H1 (cell line): ENCODE measurements around the gene CCDC136. TPM values are rescaled to one million over a fixed set of nuclear protein-coding genes. Genes with fewer than 3 reads are reported as not detected.

ENCODE experiments used
- CTCF ChIA-PET: fragments of 300-600 bp; sonication (Branson Sonifier 250); formaldehyde crosslinking; loops from one replicate; lab custom pipeline; 2021; ENCODE audit not compliant: partially characterized antibody; lab: Charles Lee
- POLR2A ChIA-PET: fragments of 300-600 bp; sonication (Branson Sonifier 250); formaldehyde crosslinking; loops from one replicate; lab custom pipeline; 2021; ENCODE audit warnings: inconsistent platforms; ENCODE audit not compliant: partially characterized antibody; lab: Charles Lee
- DNase-seq, 2 experiments: peaks; one replicate each; pipeline versions ENCODE4 v3.0.0 to v3.0.0-alpha.2; 2010 to 2022; ENCODE audit warnings: low spot score in 2 of 2, low read depth in 1 of 2, mixed read lengths in 1 of 2
- FAIRE-seq: peaks from 2 replicates; lab custom pipeline; 2011; peaks lifted over from hg19 to GRCh38; lab: Jason Lieb, UNC
- H2AFZ ChIP-seq: 2 replicates; pipeline ENCODE4 v1.8.1; 2012; ENCODE audit warnings: low read length, inconsistent platforms
- H2AK5ac ChIP-seq: 2 replicates; pipeline ENCODE4 v1.6.1; 2013; ENCODE audit warnings: low read depth, low read length
- H2BK120ac ChIP-seq: replicated peaks from 2 replicates; pipeline ENCODE3; 2013; ENCODE audit warnings: low read depth, low read length, inconsistent platforms
- H2BK12ac ChIP-seq: 2 replicates; pipeline ENCODE4 v1.6.1; 2013; ENCODE audit warnings: low read depth, low read length
- H2BK15ac ChIP-seq: 2 replicates; pipeline ENCODE4 v1.6.1; 2013; ENCODE audit warnings: low read length
- H2BK20ac ChIP-seq: 2 replicates; pipeline ENCODE4 v1.6.1; 2013; ENCODE audit warnings: low read length
- H2BK5ac ChIP-seq: 2 replicates; pipeline ENCODE4 v1.6.1; 2013; ENCODE audit warnings: low read depth, low read length
- H3K14ac ChIP-seq: 2 replicates; pipeline ENCODE4 v1.6.1; 2013; ENCODE audit warnings: inconsistent platforms; ENCODE audit not compliant: insufficient read length
- H3K18ac ChIP-seq: 2 replicates; pipeline ENCODE4 v1.6.1; 2013; ENCODE audit warnings: low read length; ENCODE audit errors: extremely low read depth
- H3K23ac ChIP-seq: 2 replicates; pipeline ENCODE4 v1.6.1; 2013; ENCODE audit warnings: inconsistent platforms; ENCODE audit not compliant: insufficient read length
- H3K23me2 ChIP-seq: 2 replicates; pipeline ENCODE4 v1.6.1; 2013; ENCODE audit warnings: low read depth, low read length
- H3K27ac ChIP-seq: 2 replicates; pipeline ENCODE4 v1.6.1; 2011; ENCODE audit warnings: low read depth, low read length, inconsistent platforms
- H3K27me3 ChIP-seq, 4 experiments: replicated peaks in 1 of 4; 1 replicate in 1 of 4; 2 replicates in 3 of 4; pipeline versions ENCODE4 v1.6.1 to v1.8.1; 2011 to 2013; ENCODE audit warnings: low read length in 3 of 4, mild to moderate bottlenecking in 3 of 4, inconsistent platforms in 2 of 4, mixed read lengths in 2 of 4, moderate library complexity in 1 of 4; ENCODE audit not compliant: control insufficient read depth in 3 of 4, insufficient read depth in 3 of 4; ENCODE audit errors: extremely low read depth in 1 of 4
- H3K36me3 ChIP-seq, 4 experiments: 2 replicates each; pipeline versions ENCODE4 v1.6.1 to v1.8.1; 2011 to 2013; ENCODE audit warnings: mild to moderate bottlenecking in 4 of 4, low read length in 3 of 4, moderate library complexity in 2 of 4, control low read depth in 1 of 4, inconsistent platforms in 1 of 4; ENCODE audit not compliant: insufficient read depth in 4 of 4, control insufficient read depth in 2 of 4
- H3K4ac ChIP-seq: replicated peaks from 2 replicates; pipeline ENCODE3; 2013; ENCODE audit warnings: low read length, low read depth, mixed read lengths, inconsistent platforms; ENCODE audit not compliant: insufficient read length
- H3K4me1 ChIP-seq, 4 experiments: replicated peaks in 1 of 4; 1 replicate in 1 of 4; 2 replicates in 3 of 4; pipeline versions ENCODE4 v1.6.1 to v1.8.1; 2011 to 2013; ENCODE audit warnings: low read length in 3 of 4, inconsistent platforms in 2 of 4, mixed read lengths in 1 of 4; ENCODE audit not compliant: insufficient read depth in 4 of 4, control insufficient read depth in 3 of 4
- H3K4me2 ChIP-seq, 2 experiments: 2 replicates each; pipeline versions ENCODE4 v1.6.1 to v1.8.1; 2011 to 2013; ENCODE audit warnings: low read depth in 2 of 2, low read length in 2 of 2, control low read depth in 1 of 2, inconsistent platforms in 1 of 2, mild to moderate bottlenecking in 1 of 2; ENCODE audit not compliant: insufficient read depth in 1 of 2
- H3K4me3 ChIP-seq, 4 experiments: fragments of 200-600, 300-600 bp in 1 of 4; sonication (generic), shearing (Covaris generic), sonication (Bioruptor Twin) in 1 of 4; 2 replicates each; pipeline versions ENCODE4 v1.5.1 to v1.8.1; 2011 to 2016; ENCODE audit warnings: low read length in 4 of 4, low read depth in 3 of 4, control low read depth in 2 of 4, inconsistent platforms in 2 of 4, mild to moderate bottlenecking in 2 of 4, mixed read lengths in 1 of 4, moderate library complexity in 1 of 4; ENCODE audit not compliant: insufficient read depth in 2 of 4; ENCODE audit errors: extremely low read depth in 1 of 4
- H3K56ac ChIP-seq: replicated peaks from 2 replicates; pipeline ENCODE3; 2013; ENCODE audit warnings: low read depth, mild to moderate bottlenecking, mixed read lengths, low read length, inconsistent platforms; ENCODE audit not compliant: insufficient read length
- H3K79me1 ChIP-seq: 2 replicates; pipeline ENCODE4 v1.6.1; 2013; ENCODE audit warnings: low read depth, low read length, control low read depth
- H3K79me2 ChIP-seq, 2 experiments: 2 replicates each; pipeline versions ENCODE4 v1.6.1 to v1.8.1; 2012 to 2013; ENCODE audit warnings: low read length in 2 of 2, mild to moderate bottlenecking in 2 of 2, inconsistent platforms in 1 of 2; ENCODE audit not compliant: insufficient read depth in 2 of 2, control insufficient read depth in 1 of 2
- H3K9ac ChIP-seq, 4 experiments: replicated peaks in 1 of 4; 1 replicate in 1 of 4; 2 replicates in 3 of 4; pipeline versions ENCODE4 v1.6.1 to v1.8.1; 2011 to 2013; ENCODE audit warnings: low read depth in 3 of 4, low read length in 3 of 4, control low read depth in 2 of 4, mild to moderate bottlenecking in 2 of 4, moderate library complexity in 2 of 4, inconsistent platforms in 1 of 4; ENCODE audit errors: extremely low read depth in 1 of 4
- H3K9me3 ChIP-seq, 2 experiments: 2 replicates each; pipeline versions ENCODE4 v1.6.1 to v1.8.1; 2012 to 2013; ENCODE audit warnings: mild to moderate bottlenecking in 2 of 2, moderate library complexity in 2 of 2, control low read depth in 1 of 2, inconsistent platforms in 1 of 2, low read depth in 1 of 2, low read length in 1 of 2, mixed read lengths in 1 of 2; ENCODE audit not compliant: insufficient read depth in 2 of 2
- H4K20me1 ChIP-seq, 2 experiments: replicated peaks in 1 of 2; 2 replicates each; pipeline versions ENCODE3 to v1.8.1; 2011 to 2013; ENCODE audit warnings: inconsistent platforms in 2 of 2, low read length in 2 of 2, mild to moderate bottlenecking in 1 of 2; ENCODE audit not compliant: insufficient read depth in 2 of 2, control insufficient read depth in 1 of 2
- H4K5ac ChIP-seq: 2 replicates; pipeline ENCODE4 v1.6.1; 2013; ENCODE audit warnings: low read length, low read depth, mixed read lengths, inconsistent platforms; ENCODE audit not compliant: insufficient read length
- H4K8ac ChIP-seq: 2 replicates; pipeline ENCODE4 v1.8.0; 2013; ENCODE audit warnings: mild to moderate bottlenecking, moderate library complexity, low read length, inconsistent platforms; ENCODE audit not compliant: insufficient read depth; ENCODE audit errors: extremely low read depth
- H4K91ac ChIP-seq: replicated peaks from 2 replicates; pipeline ENCODE3; 2013; ENCODE audit warnings: low read length, mixed read lengths, inconsistent platforms; ENCODE audit not compliant: insufficient read length
- ASH2L ChIP-seq: fragments of 200-600, 300-600 bp; sonication (generic); IDR thresholded peaks from one replicate; pipeline ENCODE4 v1.7.1; 2017; ENCODE audit warnings: low read length
- ATF2 ChIP-seq: IDR thresholded peaks from 2 replicates; pipeline ENCODE4 v1.6.1; 2012; ENCODE audit warnings: low read length, inconsistent platforms
- CBX8 ChIP-seq: fragments of 300-800, 300-1000 bp; sonication (generic); IDR thresholded peaks from 2 replicates; pipeline ENCODE4 v1.7.1; 2016; ENCODE audit warnings: low read depth, low read length, borderline replicate concordance
- HDAC2 ChIP-seq, 2 experiments: fragments of 300-600 bp in 1 of 2; sonication (generic) in 1 of 2; IDR thresholded peaks; 2 replicates each; pipeline ENCODE4 v1.6.1; 2011 to 2012; ENCODE audit warnings: low read depth in 2 of 2, low read length in 2 of 2, mild to moderate bottlenecking in 2 of 2, moderate library complexity in 2 of 2, borderline replicate concordance in 1 of 2, inconsistent platforms in 1 of 2
- KDM1A ChIP-seq: fragments of 200-600, 300-600 bp; sonication (generic); IDR thresholded peaks from 2 replicates; pipeline ENCODE4 v1.7.1; 2016; ENCODE audit warnings: mild to moderate bottlenecking, low read length, borderline replicate concordance
- NANOG ChIP-seq: IDR thresholded peaks from 2 replicates; pipeline ENCODE4 v1.6.1; 2011; ENCODE audit warnings: low read length, low read depth, mild to moderate bottlenecking, inconsistent platforms; ENCODE audit not compliant: insufficient read depth, poor library complexity, severe bottlenecking
- PHF8 ChIP-seq: fragments of 200-600 bp; sonication (generic); conservative IDR thresholded peaks from 2 replicates; pipeline ENCODE4 v1.7.1; 2012; ENCODE audit warnings: low read depth, mild to moderate bottlenecking, inconsistent platforms, low read length, moderate library complexity
- RBBP5 ChIP-seq: IDR thresholded peaks from 2 replicates; pipeline ENCODE4 v1.7.1; 2012; ENCODE audit warnings: low read depth, mild to moderate bottlenecking, inconsistent platforms, low read length, moderate library complexity, borderline replicate concordance
- SIRT6 ChIP-seq: IDR thresholded peaks from one replicate; pipeline ENCODE4 v1.7.1; 2012; ENCODE audit warnings: low read length, inconsistent platforms
- SUZ12 ChIP-seq: fragments of 200-600 bp; sonication (generic); IDR thresholded peaks from 2 replicates; pipeline ENCODE4 v1.6.1; 2012; ENCODE audit warnings: mild to moderate bottlenecking, inconsistent platforms, low read length, moderate library complexity, mixed read lengths
- TBP ChIP-seq: IDR thresholded peaks from 2 replicates; pipeline ENCODE4 v1.6.1; 2011; ENCODE audit warnings: low read depth, low read length, improper control_type of control experiment
- WGBS, 2 experiments: shearing (Covaris generic) in 1 of 2; methylation state at CpG; one replicate each; pipeline versions ENCODE4 v1.1.6 to v1.1.7; 2013 to 2015; ENCODE audit warnings: low lambda C conversion rate in 2 of 2, mixed read lengths in 2 of 2, inconsistent platforms in 1 of 2, low coverage in 1 of 2, missing lambda C conversion rate in 1 of 2; ENCODE audit not compliant: insufficient replicate concordance in 2 of 2, insufficient coverage in 1 of 2, insufficient read length in 1 of 2; ENCODE audit errors: extremely low coverage in 1 of 2, missing lambda C conversion rate in 1 of 2; 5-methylcytosine and 5-hydroxymethylcytosine counted together
- polyA plus RNA-seq, 7 experiments: library from polyadenylated mRNA; depleted of rRNA in 3 of 7; stranded (reverse) in 5 of 7; unstranded in 2 of 7; fragments of >200 nt in 5 of 7; fragments of 200-250 nt in 2 of 7; gene quantifications; 1 replicate in 5 of 7; 2 replicates in 1 of 7; 4 replicates in 1 of 7; pipeline versions ENCODE4 v1.2.1 to v1.2.3, GENCODE V29; 2011 to 2013; ENCODE audit warnings: missing spikeins in 2 of 7, mixed read lengths in 2 of 7
- total RNA-seq: library from RNA; stranded (reverse); fragmentation: NEBNext Ultra II Directional; extraction: Animal tissue kit (Norgen Biotek cat#: 25700); gene quantifications from 2 replicates; pipeline ENCODE4 v1.2.1, GENCODE V29; 2021

The CCDC136 gene
- total and polyA plus RNA-seq, 2 of the 8 experiments (the other 6 are each of a cell fraction or from before 2014, with no cell fraction given), result 35.6 to 47.7 TPM

DNA sequence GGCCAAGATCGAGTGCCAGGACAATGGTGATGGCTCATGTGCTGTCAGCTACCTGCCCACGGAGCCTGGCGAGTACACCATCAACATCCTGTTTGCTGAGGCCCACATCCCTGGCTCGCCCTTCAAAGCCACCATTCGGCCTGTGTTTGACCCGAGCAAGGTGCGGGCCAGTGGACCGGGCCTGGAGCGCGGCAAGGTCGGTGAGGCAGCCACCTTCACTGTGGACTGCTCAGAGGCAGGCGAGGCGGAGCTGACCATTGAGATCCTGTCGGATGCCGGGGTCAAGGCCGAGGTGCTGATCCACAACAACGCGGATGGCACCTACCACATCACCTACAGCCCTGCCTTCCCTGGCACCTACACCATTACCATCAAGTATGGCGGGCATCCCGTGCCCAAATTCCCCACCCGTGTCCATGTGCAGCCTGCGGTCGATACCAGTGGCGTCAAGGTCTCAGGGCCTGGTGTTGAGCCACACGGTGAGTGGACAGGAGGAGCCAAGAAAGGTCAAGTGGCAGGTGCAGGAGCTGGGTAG is 53.1 kb downstream of the CCDC136 start:
- Histone ChIP-seq H2AK5ac (no peak overlapping the region), H3K36me3 (no peaks in the 10 kb centered on the region)
- WGBS, 2 experiments, result 92% methylated on average over 25 of the region's 25 CpGs; no CpG with 5 or more reads in 1 of the 2 experiments
- TF ChIP-seq CBX8 (no peak), SIRT6 (no peak), ASH2L (no peak), RBBP5 (no peak), NANOG (no peak), SUZ12 (no peak), PHF8 (no peak), KDM1A (no peak), HDAC2 (IDR thresholded peaks at IDR 0.05; ENCODE audit: borderline replicate concordance in 1 of 2, low read depth in 2 of 2, low read length in 2 of 2) (no peak), TBP (no peak), ATF2 (no peak)

More for the DNA sequence above, 53.1 kb downstream of the CCDC136 start:
- Histone ChIP-seq H3K18ac (no peak overlapping the region), H3K27ac (no peak overlapping the region), H3K9ac (no peak overlapping the region), H3K23ac (no peak overlapping the region), H3K23me2 (no peaks in the 10 kb centered on the region), H2BK12ac (no peak overlapping the region), H4K5ac (no peak overlapping the region), H3K79me2 (no peaks in the 10 kb centered on the region), H3K9me3 (no peaks in the 10 kb centered on the region), H2AFZ (no peak overlapping the region), H3K27me3 (no peaks in the 10 kb centered on the region; a peak in 1 of 7 replicates), H4K20me1 (peaks cover 0 to 2% of the 10 kb centered on the region in 2 experiments), H2BK15ac (no peak overlapping the region), H2BK5ac (no peak overlapping the region; the same call in 1 of the 2 replicates), H2BK20ac (no peak overlapping the region), H3K4me2 (no peak overlapping the region), H3K4me3 (no peak overlapping the region), H4K91ac (no peak overlapping the region), H3K79me1 (no peaks in the 10 kb centered on the region), H3K14ac (no peak overlapping the region), H3K4me1 (peaks cover 0 to 10% (median 5%) of the 10 kb centered on the region in 4 experiments; a peak in 6 of 7 replicates), H3K4ac (no peak overlapping the region), H2BK120ac (no peak overlapping the region), H4K8ac (no peak overlapping the region), H3K56ac (no peak overlapping the region)
- POLR2A ChIA-PET, result interaction anchor here (0.6 to 0.9 kb wide), 2 partner anchors 12 to 39 kb away, joined by 3 read pairs; no protein-coding TSS in a partner anchor
- CTCF ChIA-PET, result interaction anchor here (0.7 to 11.5 kb wide), 8 partner anchors 11 to 99 kb away, joined by 3 to 148 read pairs (median 4); partner anchors contain the start of gene ATP6V1F
- DNase-seq, result no peak
- FAIRE-seq, result no peak
